Activated T-helper 2 cell treated with anti-CD3 and anti-CD28 coated beads, Interferon-gamma antibody, Interleukin-2, Interleukin-4, amounts not matched to agents 10 μg/mL and 5 μg/mL and 100 μg/mL, durations not matched to agents 14 hours and 24 hours and 36 hours (primary cell): ENCODE results near the gene NUCB1. TPM values are rescaled to one million over a fixed set of nuclear protein-coding genes. Genes with fewer than 3 reads are reported as not detected.

ENCODE experiments used
- total RNA-seq: library from RNA; stranded (reverse); gene quantifications from 2 replicates; pipeline ENCODE4 v1.2.3, GENCODE V29; 2022

The NUCB1 gene
- total RNA-seq, 1 donor from 2014 or later: 142 TPM

Other genes starting within 250 kb of the NUCB1 start
- gene NTN5, start 227.3 kb upstream of the NUCB1 start, total RNA-seq: 0.46 and 0.55 TPM in 2 replicates
- not detected in 2 replicates for gene FUT2, start 204.3 kb upstream of the NUCB1 start, total RNA-seq
- gene MAMSTR, start 180.6 kb upstream of the NUCB1 start, total RNA-seq: 1.2 and 1.3 TPM in 2 replicates
- gene RASIP1, start 159.7 kb upstream of the NUCB1 start, total RNA-seq: 0.57 and 1.0 TPM in 2 replicates
- gene IZUMO1, start 153.4 kb upstream of the NUCB1 start, total RNA-seq: 0.21 TPM in 1 of 2 replicates, not detected in the other
- gene FUT1, start 147.7 kb upstream of the NUCB1 start, total RNA-seq: 0.27 and 0.64 TPM in 2 replicates
- not detected in 2 replicates for gene FGF21, start 144.8 kb upstream of the NUCB1 start, total RNA-seq
- gene BCAT2, start 89.3 kb upstream of the NUCB1 start, total RNA-seq: 87.9 and 88.9 TPM in 2 replicates
- gene HSD17B14, start 63.8 kb upstream of the NUCB1 start, total RNA-seq: 0.57 and 0.89 TPM in 2 replicates
- 1.6 and 2.2 TPM in 2 replicates for gene PLEKHA4, start 31.7 kb upstream of the NUCB1 start, total RNA-seq
- gene PPP1R15A, start 27.9 kb upstream of the NUCB1 start, total RNA-seq: 30.8 and 31.8 TPM in 2 replicates
- gene TULP2, start 1.6 kb upstream of the NUCB1 start, total RNA-seq: not detected in 2 replicates
- gene DHDH, start 33.4 kb downstream of the NUCB1 start, total RNA-seq: 0.67 TPM in 1 of 2 replicates, not detected in the other
- 232 and 242 TPM in 2 replicates for gene BAX, start 54.6 kb downstream of the NUCB1 start, total RNA-seq
- 646 and 658 TPM in 2 replicates for gene FTL, start 65.0 kb downstream of the NUCB1 start, total RNA-seq
- gene GYS1, start 93.0 kb downstream of the NUCB1 start, total RNA-seq: 68.5 and 70.3 TPM in 2 replicates
- 160 and 170 TPM in 2 replicates for gene RUVBL2, start 93.6 kb downstream of the NUCB1 start, total RNA-seq
- 0.41 TPM in 1 of 2 replicates, not detected in the other for gene LHB, start 116.8 kb downstream of the NUCB1 start, total RNA-seq
- not detected in 2 replicates for gene CGB3, start 124.0 kb downstream of the NUCB1 start, total RNA-seq
- 0.28 TPM in 1 of 2 replicates, not detected in the other for gene CGB2, start 131.6 kb downstream of the NUCB1 start, total RNA-seq
- gene CGB1, start 136.6 kb downstream of the NUCB1 start, total RNA-seq: not detected in 2 replicates
- not detected in 2 replicates for gene CGB5, start 143.5 kb downstream of the NUCB1 start, total RNA-seq
- not detected in 2 replicates for gene CGB8, start 148.8 kb downstream of the NUCB1 start, total RNA-seq
- gene CGB7, start 157.4 kb downstream of the NUCB1 start, total RNA-seq: not detected in 2 replicates
- not detected in 2 replicates for gene NTF4, start 164.5 kb downstream of the NUCB1 start, total RNA-seq
- not detected in 2 replicates for gene KCNA7, start 172.4 kb downstream of the NUCB1 start, total RNA-seq
- gene SNRNP70, start 185.1 kb downstream of the NUCB1 start, total RNA-seq: 259 and 279 TPM in 2 replicates
- 5.9 and 7.7 TPM in 2 replicates for gene LIN7B, start 214.1 kb downstream of the NUCB1 start, total RNA-seq
- 1.7 and 2.3 TPM in 2 replicates for gene C19orf73, start 218.8 kb downstream of the NUCB1 start, total RNA-seq
- gene PPFIA3, start 219.2 kb downstream of the NUCB1 start, total RNA-seq: 3.6 and 5.0 TPM in 2 replicates